ENCODE results near the gene NCKAP5. TPM values are rescaled to one million over a fixed set of nuclear protein-coding genes. Genes with fewer than 3 reads are reported as not detected.

The NCKAP5 gene
- total RNA-seq, 1 experiment from 2014 or later, result 3.2 TPM

- Histone ChIP-seq H3K9me3 (ENCODE audit: low read length) (no peaks in the 10 kb centered on the region), H2AFZ (ENCODE audit: low read length) (no peak overlapping the region), H3F3A (ENCODE audit: low read length, unreplicated experiment) (no peaks in the 10 kb centered on the region), H4K20me1 (ENCODE audit: low read length) (no peaks in the 10 kb centered on the region), H3K4me1 (ENCODE audit: insufficient read depth, low read length) (peaks cover 11% of the 10 kb centered on the region; the same call in 1 of the 2 replicates), H3K4me2 (ENCODE audit: low read length) (no peak overlapping the region), H3K4me3 (ENCODE audit: low read length) (no peak overlapping the region), H3K9me2 (replicated peaks; ENCODE audit: low read length) (no peaks in the 10 kb centered on the region), H3K27me3 (ENCODE audit: low read length) (no peaks in the 10 kb centered on the region), H3K36me3 (ENCODE audit: low read depth, low read length) (no peaks in the 10 kb centered on the region), H3K27ac (ENCODE audit: low read length) (no peak overlapping the region), H3K9ac (ENCODE audit: low read length) (no peak overlapping the region), H3K79me2 (ENCODE audit: low read length) (no peaks in the 10 kb centered on the region)
- intact Hi-C loops (cut with micrococcal nuclease), result no loop called here
- ChIA-PET POLR2A (ENCODE audit: unreplicated experiment) (interaction anchor here (0.5 to 0.6 kb wide), 2 partner anchors 159 to 851 kb away, joined by 3 read pairs; no protein-coding TSS in a partner anchor), CTCF (no interaction called here)
- BruUV-seq (replicated peaks), result no TSS peak
- DNase-seq (no peak), ATAC-seq (no peak)
- TF ChIP-seq CTCF (conservative IDR thresholded peaks at IDR 0.05; ENCODE audit: low read depth, low read length) (no peak), EZH2 (IDR thresholded peaks at IDR 0.05; ENCODE audit: low read length, unreplicated experiment) (no peak), EZH2phosphoT487 (IDR thresholded peaks at IDR 0.05; ENCODE audit: borderline replicate concordance, low read length) (no peak)
Observed at GRCh38 chr2:132991471-132992045, 576.7 kb downstream of the NCKAP5 start.

GRCh38 chr2:132984731-132985130, 583.5 kb downstream of the NCKAP5 start:
- Histone ChIP-seq H3K27ac (ENCODE audit: low read length) (no peak overlapping the region), H4K20me1 (ENCODE audit: low read length) (no peaks in the 10 kb centered on the region), H3K9me3 (ENCODE audit: low read length) (no peaks in the 10 kb centered on the region), H3K79me2 (ENCODE audit: low read length) (no peaks in the 10 kb centered on the region), H3K27me3 (ENCODE audit: low read length) (no peaks in the 10 kb centered on the region), H3K4me3 (ENCODE audit: low read length) (no peak overlapping the region), H2AFZ (ENCODE audit: low read length) (no peak overlapping the region), H3K4me2 (ENCODE audit: low read length) (no peak overlapping the region), H3K9me2 (replicated peaks; ENCODE audit: low read length) (no peaks in the 10 kb centered on the region), H3K9ac (ENCODE audit: low read length) (no peak overlapping the region), H3K4me1 (ENCODE audit: insufficient read depth, low read length) (peaks cover 8% of the 10 kb centered on the region; the same call in 1 of the 2 replicates), H3K36me3 (ENCODE audit: low read depth, low read length) (no peaks in the 10 kb centered on the region), H3F3A (ENCODE audit: low read length, unreplicated experiment) (no peaks in the 10 kb centered on the region)
- TF ChIP-seq EZH2 (IDR thresholded peaks at IDR 0.05; ENCODE audit: low read length, unreplicated experiment) (no peak), CTCF (conservative IDR thresholded peaks at IDR 0.05; ENCODE audit: low read depth, low read length) (no peak), EZH2phosphoT487 (IDR thresholded peaks at IDR 0.05; ENCODE audit: borderline replicate concordance, low read length) (no peak)
- ChIA-PET POLR2A (ENCODE audit: unreplicated experiment) (no interaction called here), CTCF (no interaction called here)
- BruUV-seq (replicated peaks), result no TSS peak
- DNase-seq (no peak), ATAC-seq (no peak)
- intact Hi-C loops (cut with micrococcal nuclease), result loop anchor here (10.0 kb wide), 1 partner anchor 310 kb away; the partner anchor contains the start of gene LYPD1

- CTCF ChIA-PET, result no interaction called here
Observed at GRCh38 chr2:132980304-132980703, 588.0 kb downstream of the NCKAP5 start.

More at GRCh38 chr2:132980304-132980703, 588.0 kb downstream of the NCKAP5 start:
- Histone ChIP-seq H3K4me2 (ENCODE audit: low read length) (no peak overlapping the region), H3K9ac (ENCODE audit: low read length) (no peak overlapping the region), H3K9me3 (ENCODE audit: low read length) (no peaks in the 10 kb centered on the region), H4K20me1 (ENCODE audit: low read length) (no peaks in the 10 kb centered on the region), H3K79me2 (ENCODE audit: low read length) (no peaks in the 10 kb centered on the region), H3K27ac (ENCODE audit: low read length) (no peak overlapping the region), H3K9me2 (replicated peaks; ENCODE audit: low read length) (no peaks in the 10 kb centered on the region), H3K4me3 (ENCODE audit: low read length) (no peak overlapping the region), H2AFZ (ENCODE audit: low read length) (no peak overlapping the region), H3K36me3 (ENCODE audit: low read depth, low read length) (no peaks in the 10 kb centered on the region), H3F3A (ENCODE audit: low read length, unreplicated experiment) (no peaks in the 10 kb centered on the region), H3K27me3 (ENCODE audit: low read length) (no peaks in the 10 kb centered on the region), H3K4me1 (ENCODE audit: insufficient read depth, low read length) (peaks cover 8% of the 10 kb centered on the region; the same call in 1 of the 2 replicates)
- POLR2A ChIA-PET (ENCODE audit: unreplicated experiment), result no interaction called here
- no peak for ATAC-seq
- DNase-seq, result no peak
- BruUV-seq (replicated peaks), result no TSS peak
- no peak for TF ChIP-seq EZH2phosphoT487 (IDR thresholded peaks at IDR 0.05; ENCODE audit: borderline replicate concordance, low read length)
- no peak for TF ChIP-seq EZH2 (IDR thresholded peaks at IDR 0.05; ENCODE audit: low read length, unreplicated experiment)
- no peak for TF ChIP-seq CTCF (conservative IDR thresholded peaks at IDR 0.05; ENCODE audit: low read depth, low read length)
- intact Hi-C loops (cut with micrococcal nuclease), result loop anchor here (10.0 kb wide), 1 partner anchor 306 kb away; the partner anchor contains the start of gene LYPD1

All from PC-3 (cell line).